ENCODE data around the gene LRRC63. TPM values are rescaled to one million over a fixed set of nuclear protein-coding genes. Genes with fewer than 3 reads are reported as not detected.
A peak's percentile ranks its signal among the peaks of the same experiment; 100 is the strongest.
"Not testable (repeated sequence)": the region's sequence is repeated elsewhere in the genome, so short reads cannot be mapped to it uniquely, and the experiment has no call there.

LRRC63 gene
- total RNA-seq (1.2 TPM), polyA plus RNA-seq (not detected)

DNA sequence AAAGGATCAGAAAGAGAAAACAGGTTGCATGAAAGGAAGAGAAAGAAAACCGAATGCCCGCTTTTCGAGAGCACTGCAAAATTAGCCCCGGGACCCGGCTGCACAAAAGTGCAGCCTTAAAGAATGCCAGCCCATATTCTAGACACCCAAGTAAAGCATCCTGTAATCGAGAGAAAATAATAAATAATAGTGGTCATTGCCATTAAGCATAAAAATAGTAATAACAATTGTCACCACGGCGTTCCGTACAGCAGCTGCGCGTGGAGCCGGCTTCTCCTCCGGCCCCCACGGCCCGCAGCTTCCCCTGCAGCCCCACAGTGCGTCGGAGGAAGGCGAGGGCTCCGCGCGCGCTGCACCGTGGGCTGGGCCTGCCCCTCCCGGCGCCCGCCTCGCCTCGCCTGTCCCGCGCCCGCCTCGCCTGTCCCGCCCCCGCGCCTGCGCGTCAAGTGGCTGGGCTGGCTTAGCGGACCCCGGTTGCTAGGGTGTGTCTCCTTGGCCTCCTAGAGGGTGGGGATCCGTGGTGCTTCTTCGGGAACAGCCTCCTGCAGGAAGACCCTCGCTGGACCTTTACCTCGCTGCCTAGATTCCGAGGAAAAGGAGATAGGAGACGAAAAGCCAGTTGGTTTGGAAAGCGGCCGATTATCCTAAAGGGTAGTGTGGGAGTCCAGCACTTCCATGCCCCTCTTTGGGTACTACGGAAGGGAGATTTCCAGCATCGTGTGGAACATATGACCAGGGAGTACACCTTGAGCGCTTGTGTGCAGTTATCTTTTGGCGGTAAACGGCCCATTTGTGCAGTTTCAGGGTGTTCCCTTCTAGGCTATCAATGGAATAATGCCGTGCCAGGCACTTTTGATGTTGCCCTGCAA lies at the start of gene LRRC63:
Gene LRRC63 (plus strand): TSS at position 446 of the 869 bp plus-strand sequence. CDS start 1,107 bp downstream, outside the sequence.
- peak within 1 kb of the TSS; percentile 46 for H3K4me3 ChIP-seq (ENCODE audit: low read depth, low read length)
- peak; percentile 56 for DNase-seq (ENCODE audit: extremely low spot score)
- 3% methylated on average over 53 of the region's 53 CpGs for WGBS
- H3K27ac ChIP-seq (ENCODE audit: low read depth): no peak within 1 kb of the TSS
- H3K36me3 ChIP-seq (ENCODE audit: insufficient read depth): no peaks in the 10 kb centered on the region
- peaks cover 2% of the 10 kb centered on the region for H3K4me1 ChIP-seq (ENCODE audit: insufficient read depth)

DNA sequence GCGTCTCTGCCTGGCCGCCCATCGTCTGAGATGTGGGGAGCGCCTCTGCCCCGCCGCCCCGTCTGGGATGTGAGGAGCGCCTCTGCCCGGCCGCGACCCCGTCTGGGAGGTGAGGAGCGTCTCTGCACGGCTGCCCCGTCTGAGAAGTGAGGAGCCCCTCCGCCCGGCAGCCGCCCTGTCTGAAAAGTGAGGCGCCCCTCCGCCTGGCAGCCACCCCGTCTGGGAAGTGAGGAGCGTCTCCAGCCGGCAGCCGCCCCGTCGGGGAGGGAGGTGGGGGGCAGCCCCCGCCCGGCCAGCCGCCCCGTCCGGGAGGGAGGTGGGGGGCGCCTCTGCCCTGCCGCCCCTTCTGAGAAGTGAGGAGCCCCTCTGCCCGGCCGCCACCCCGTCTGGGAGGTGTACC lies 49.0 kb upstream of the LRRC63 start:
- DNase-seq (ENCODE audit: extremely low spot score); H3K36me3 ChIP-seq (ENCODE audit: insufficient read depth); H3K27ac ChIP-seq (ENCODE audit: low read depth); H3K4me3 ChIP-seq (ENCODE audit: low read depth, low read length); H3K4me1 ChIP-seq (ENCODE audit: insufficient read depth): not testable (repeated sequence)
- 94% methylated on average over 36 of the region's 36 CpGs for WGBS

DNA sequence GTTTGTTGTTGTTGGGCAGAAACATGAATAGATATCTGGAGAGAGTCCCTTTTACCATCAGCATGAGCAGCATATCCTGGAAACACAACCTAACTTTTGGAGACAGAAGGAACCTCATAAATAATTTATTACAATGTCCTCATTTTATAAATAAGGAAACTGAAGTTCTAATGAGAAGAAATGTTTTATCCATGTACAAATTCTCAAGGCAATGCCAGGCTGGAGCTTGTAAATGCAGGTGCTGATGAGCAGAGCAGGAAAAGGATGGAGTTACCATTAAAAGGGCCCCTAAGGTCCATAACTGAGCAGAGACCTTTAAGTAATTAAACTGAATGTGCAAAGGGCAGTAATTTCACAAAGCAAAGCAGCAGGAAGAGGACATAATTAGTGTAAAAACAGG lies 47.1 kb upstream of the LRRC63 start:
- Histone ChIP-seq H3K4me3 (ENCODE audit: low read depth, low read length) (no peak overlapping the region), H3K4me1 (ENCODE audit: insufficient read depth) (no peaks in the 10 kb centered on the region), H3K27ac (ENCODE audit: low read depth) (no peak overlapping the region), H3K36me3 (ENCODE audit: insufficient read depth) (no peaks in the 10 kb centered on the region)
- no peak for DNase-seq (ENCODE audit: extremely low spot score)

DNA sequence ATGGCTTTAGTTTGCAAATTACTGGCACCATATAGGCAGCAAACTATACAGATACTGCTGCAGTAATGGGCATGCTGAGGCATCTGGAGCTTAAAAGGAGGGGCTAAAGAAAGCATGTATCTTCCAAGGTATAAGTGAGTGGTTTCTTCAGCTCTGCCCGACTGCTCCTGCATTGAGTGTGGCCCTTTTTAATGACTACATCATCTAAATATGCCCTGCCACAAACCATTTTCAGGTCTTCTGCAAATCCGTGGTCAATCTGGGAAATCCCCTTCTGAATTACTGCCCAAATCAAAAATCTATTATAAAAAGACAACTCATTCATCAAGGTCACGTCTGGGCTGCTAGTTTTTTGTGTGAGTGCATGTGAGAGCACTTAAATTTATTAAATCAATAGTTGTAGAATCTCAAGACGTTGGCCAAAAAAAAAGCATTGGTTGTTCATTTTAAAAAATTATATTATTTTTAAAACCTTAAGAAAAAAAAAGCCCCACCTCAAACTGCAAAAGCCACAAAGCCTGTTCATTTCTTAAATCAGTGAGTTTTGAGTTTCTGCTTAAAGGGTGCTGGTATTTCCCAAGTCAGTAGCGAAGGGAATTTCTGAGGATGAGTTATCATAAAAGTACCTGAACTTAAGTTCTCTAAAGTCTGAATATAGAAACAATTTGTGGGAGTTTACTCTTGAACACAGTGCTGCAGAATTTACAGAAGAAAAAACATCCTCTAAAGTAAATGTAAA lies 46.1 kb upstream of the LRRC63 start:
- no peak overlapping the region for H3K4me3 ChIP-seq (ENCODE audit: low read depth, low read length)
- no peak for DNase-seq (ENCODE audit: extremely low spot score)
- no peak overlapping the region for H3K27ac ChIP-seq (ENCODE audit: low read depth)
- no peaks in the 10 kb centered on the region for H3K4me1 ChIP-seq (ENCODE audit: insufficient read depth)
- no peaks in the 10 kb centered on the region for H3K36me3 ChIP-seq (ENCODE audit: insufficient read depth)
- WGBS: 59% methylated on average over 5 of the region's 5 CpGs

- 69% methylated on average over 1 of the region's 1 CpG for WGBS
- no peak for DNase-seq (ENCODE audit: extremely low spot score)
- H3K27ac ChIP-seq (ENCODE audit: low read depth): no peak overlapping the region
Measured at GRCh38 chr13:46166224-46166584, 45.5 kb upstream of the LRRC63 start.

DNA sequence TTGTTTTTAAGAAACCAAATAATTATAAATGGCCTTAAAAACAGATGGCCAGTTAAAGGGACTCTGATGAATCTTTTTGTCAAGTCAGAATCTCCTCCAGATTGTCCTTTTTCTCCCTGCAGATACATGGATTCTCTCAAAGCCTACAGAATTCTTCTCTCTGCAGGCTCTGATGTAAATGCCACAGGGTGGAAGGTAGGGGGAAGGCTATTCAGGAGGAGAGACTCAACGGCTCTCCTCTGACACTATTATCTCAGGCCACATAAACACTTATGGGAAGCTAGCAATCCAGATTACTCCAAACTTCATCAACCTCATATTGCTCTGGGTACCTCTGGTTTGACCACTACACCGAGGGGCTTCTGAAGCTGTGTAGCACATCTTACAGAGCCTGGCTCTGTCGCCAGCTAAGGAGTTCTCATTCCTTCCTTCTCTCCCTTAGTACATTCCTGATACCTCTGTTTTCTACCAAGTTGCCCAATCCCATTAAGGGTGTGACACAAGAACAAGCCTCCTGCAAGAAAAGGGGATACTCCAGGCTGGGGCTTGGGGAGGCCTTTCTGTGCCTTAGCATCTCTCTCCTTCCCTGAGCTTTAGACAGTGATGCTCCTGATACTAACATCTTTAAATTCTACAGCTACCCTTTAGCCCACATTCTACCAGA lies 44.6 kb upstream of the LRRC63 start:
- no peak overlapping the region for H3K27ac ChIP-seq (ENCODE audit: low read depth)
- no peaks in the 10 kb centered on the region for H3K4me1 ChIP-seq (ENCODE audit: insufficient read depth)
- no peak for DNase-seq (ENCODE audit: extremely low spot score)
- H3K36me3 ChIP-seq (ENCODE audit: insufficient read depth): no peaks in the 10 kb centered on the region
- WGBS: 70% methylated on average over 3 of the region's 3 CpGs
- no peak overlapping the region for H3K4me3 ChIP-seq (ENCODE audit: low read depth, low read length)

More at GRCh38 chr13:46166224-46166584, 45.5 kb upstream of the LRRC63 start:
- no peaks in the 10 kb centered on the region for H3K36me3 ChIP-seq (ENCODE audit: insufficient read depth)
- H3K4me3 ChIP-seq (ENCODE audit: low read depth, low read length): no peak overlapping the region
- H3K4me1 ChIP-seq (ENCODE audit: insufficient read depth): no peaks in the 10 kb centered on the region

- no peaks in the 10 kb centered on the region for H3K4me1 ChIP-seq (ENCODE audit: insufficient read depth)
- 16% methylated on average over 8 of the region's 8 CpGs for WGBS
- no peaks in the 10 kb centered on the region for H3K36me3 ChIP-seq (ENCODE audit: insufficient read depth)
- no peak overlapping the region for H3K4me3 ChIP-seq (ENCODE audit: low read depth, low read length)
- H3K27ac ChIP-seq (ENCODE audit: low read depth): no peak overlapping the region
- peak; percentile 57 for DNase-seq (ENCODE audit: extremely low spot score)
Measured at GRCh38 chr13:46168341-46168740, 43.4 kb upstream of the LRRC63 start.

- no peak overlapping the region for H3K4me3 ChIP-seq (ENCODE audit: low read depth, low read length)
- H3K4me1 ChIP-seq (ENCODE audit: insufficient read depth): no peaks in the 10 kb centered on the region
Measured at GRCh38 chr13:46168783-46169182, 42.9 kb upstream of the LRRC63 start.

DNA sequence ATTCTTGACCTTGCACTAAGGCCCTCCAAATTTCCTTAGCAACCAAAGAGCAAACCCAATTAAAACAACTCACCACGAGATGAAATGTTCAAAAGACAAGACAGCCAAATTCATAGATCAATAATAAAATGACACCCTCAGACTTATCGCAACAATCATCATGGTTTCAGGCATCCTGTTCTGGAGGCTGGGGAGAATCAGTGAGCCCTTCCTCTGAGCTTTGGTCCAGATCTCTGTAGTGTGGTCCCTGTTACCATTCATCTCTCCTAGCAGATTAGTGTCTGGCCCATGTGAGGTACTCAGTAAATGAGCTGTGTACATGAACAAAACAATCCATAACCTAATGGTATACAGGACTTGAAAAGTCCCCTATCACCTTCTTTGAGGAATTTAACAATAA lies 42.0 kb upstream of the LRRC63 start:
- no peak for DNase-seq (ENCODE audit: extremely low spot score)
- WGBS: 93% methylated on average over 2 of the region's 2 CpGs
- Histone ChIP-seq H3K27ac (ENCODE audit: low read depth) (no peak overlapping the region), H3K36me3 (ENCODE audit: insufficient read depth) (no peaks in the 10 kb centered on the region), H3K4me1 (ENCODE audit: insufficient read depth) (no peaks in the 10 kb centered on the region), H3K4me3 (ENCODE audit: low read depth, low read length) (no peak overlapping the region)

More at GRCh38 chr13:46168783-46169182, 42.9 kb upstream of the LRRC63 start:
- Histone ChIP-seq H3K27ac (ENCODE audit: low read depth) (no peak overlapping the region), H3K36me3 (ENCODE audit: insufficient read depth) (no peaks in the 10 kb centered on the region)
- WGBS: 21% methylated on average over 1 of the region's 1 CpG
- DNase-seq (ENCODE audit: extremely low spot score): no peak

- no peaks in the 10 kb centered on the region for H3K36me3 ChIP-seq (ENCODE audit: insufficient read depth)
- no peak for DNase-seq (ENCODE audit: extremely low spot score)
- no peak overlapping the region for H3K27ac ChIP-seq (ENCODE audit: low read depth)
- no peaks in the 10 kb centered on the region for H3K4me1 ChIP-seq (ENCODE audit: insufficient read depth)
- H3K4me3 ChIP-seq (ENCODE audit: low read depth, low read length): no peak overlapping the region
- 78% methylated on average over 7 of the region's 7 CpGs for WGBS
Measured at GRCh38 chr13:46170268-46170667, 41.5 kb upstream of the LRRC63 start.

GRCh38 chr13:46170687-46171086 lies 41.0 kb upstream of the LRRC63 start:
- no peak for DNase-seq (ENCODE audit: extremely low spot score)
- H3K36me3 ChIP-seq (ENCODE audit: insufficient read depth): no peaks in the 10 kb centered on the region
- WGBS: 50% methylated on average over 3 of the region's 3 CpGs
- H3K27ac ChIP-seq (ENCODE audit: low read depth): no peak overlapping the region
- H3K4me1 ChIP-seq (ENCODE audit: insufficient read depth): no peaks in the 10 kb centered on the region
- no peak overlapping the region for H3K4me3 ChIP-seq (ENCODE audit: low read depth, low read length)

DNA sequence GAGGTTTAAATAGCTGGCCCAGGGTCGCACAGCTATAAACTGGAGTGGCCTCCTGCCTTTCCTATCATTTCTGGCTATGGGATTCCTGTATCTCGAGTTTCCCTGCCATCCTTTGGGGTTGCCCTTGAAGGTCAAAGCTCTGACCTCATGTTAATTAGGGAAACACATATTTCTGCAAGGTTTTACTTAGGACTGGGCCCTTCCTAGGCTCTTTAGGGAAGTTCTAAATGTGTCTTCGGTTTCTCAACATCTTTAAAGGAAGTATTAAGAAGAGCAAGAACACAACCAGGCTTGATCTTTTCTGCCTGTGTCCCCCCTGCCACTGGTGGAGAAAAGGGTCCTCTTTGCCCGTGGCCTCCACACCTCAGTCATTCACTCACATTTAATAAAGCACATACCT lies 40.5 kb upstream of the LRRC63 start:
- Histone ChIP-seq H3K4me3 (ENCODE audit: low read depth, low read length) (no peak overlapping the region), H3K4me1 (ENCODE audit: insufficient read depth) (no peaks in the 10 kb centered on the region), H3K27ac (ENCODE audit: low read depth) (no peak overlapping the region), H3K36me3 (ENCODE audit: insufficient read depth) (no peaks in the 10 kb centered on the region)
- DNase-seq (ENCODE audit: extremely low spot score): no peak
- 73% methylated on average over 4 of the region's 4 CpGs for WGBS

DNA sequence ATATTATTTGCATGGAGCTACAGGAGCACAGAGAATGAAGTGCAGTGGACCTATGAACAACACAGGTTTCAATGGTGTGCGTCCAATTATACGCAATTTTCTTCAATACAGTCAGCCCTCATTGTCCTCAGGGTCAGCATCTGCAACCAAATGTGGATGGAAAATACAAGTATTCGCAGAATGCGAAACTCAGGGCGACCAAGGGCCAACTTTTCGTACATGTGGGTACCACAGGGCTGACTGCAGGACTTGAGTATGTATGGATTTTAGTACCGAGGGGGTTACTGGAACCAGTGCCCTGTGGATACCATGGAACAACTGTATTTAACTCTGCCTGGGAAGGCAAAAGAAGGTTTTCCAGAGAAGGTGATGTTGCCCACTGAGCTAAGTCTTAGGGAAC lies 40.0 kb upstream of the LRRC63 start:
- H3K36me3 ChIP-seq (ENCODE audit: insufficient read depth): no peaks in the 10 kb centered on the region
- no peak overlapping the region for H3K4me3 ChIP-seq (ENCODE audit: low read depth, low read length)
- H3K27ac ChIP-seq (ENCODE audit: low read depth): no peak overlapping the region
- 95% methylated on average over 7 of the region's 7 CpGs for WGBS
- no peak for DNase-seq (ENCODE audit: extremely low spot score)
- H3K4me1 ChIP-seq (ENCODE audit: insufficient read depth): no peaks in the 10 kb centered on the region
